Parathyroid adenoma (tissue), 2 donors: ENCODE measurements around the gene WWOX.
"Not testable (repeated sequence)": the region's sequence is repeated elsewhere in the genome, so short reads cannot be mapped to it uniquely, and the experiment has no call there.

Source experiments
- H2AFZ ChIP-seq: fragments of 300-600 bp; sonication (generic); one replicate; pipeline ENCODE4 v1.7.0; 2017; ENCODE audit warnings: antibody characterized with exemption, mild to moderate bottlenecking
- H3K27ac ChIP-seq: fragments of 300-600 bp; sonication (generic); one replicate; pipeline ENCODE4 v1.7.0; 2017
- H3K27me3 ChIP-seq: fragments of 300-600 bp; sonication (generic); one replicate; pipeline ENCODE4 v1.7.0; 2017; ENCODE audit warnings: low read length; ENCODE audit not compliant: control insufficient read depth, insufficient read depth
- H3K36me3 ChIP-seq: fragments of 300-600 bp; sonication (generic); one replicate; pipeline ENCODE4 v1.7.0; 2017; ENCODE audit warnings: low read length; ENCODE audit not compliant: control insufficient read depth, insufficient read depth
- H3K4me1 ChIP-seq: fragments of 300-600 bp; sonication (generic); one replicate; pipeline ENCODE4 v1.7.0; 2017; ENCODE audit warnings: control low read depth
- H3K4me2 ChIP-seq: fragments of 300-600 bp; sonication (generic); one replicate; pipeline ENCODE4 v1.7.0; 2017; ENCODE audit warnings: low read length
- H3K4me3 ChIP-seq: fragments of 300-600 bp; sonication (generic); one replicate; pipeline ENCODE4 v1.7.0; 2017; ENCODE audit warnings: low read depth, low read length
- H3K79me2 ChIP-seq: fragments of 300-600 bp; sonication (generic); one replicate; pipeline ENCODE4 v1.7.0; 2017; ENCODE audit warnings: control low read depth
- H3K9ac ChIP-seq: fragments of 300-600 bp; sonication (generic); one replicate; pipeline ENCODE4 v1.7.0; 2017; ENCODE audit warnings: mild to moderate bottlenecking
- H3K9me3 ChIP-seq: fragments of 300-600 bp; sonication (generic); one replicate; pipeline ENCODE4 v1.7.0; 2017; ENCODE audit warnings: low read length; ENCODE audit not compliant: control insufficient read depth
- TF ChIP-seq, protein P1 (sequence below): fragments of 300-600 bp; sonication (generic); IDR thresholded peaks from one replicate; pipeline ENCODE4 v1.7.0; 2017; ENCODE audit warnings: antibody characterized with exemption, mild to moderate bottlenecking
- donor health status: primary hyperparathyroidism.

The WWOX gene

DNA sequence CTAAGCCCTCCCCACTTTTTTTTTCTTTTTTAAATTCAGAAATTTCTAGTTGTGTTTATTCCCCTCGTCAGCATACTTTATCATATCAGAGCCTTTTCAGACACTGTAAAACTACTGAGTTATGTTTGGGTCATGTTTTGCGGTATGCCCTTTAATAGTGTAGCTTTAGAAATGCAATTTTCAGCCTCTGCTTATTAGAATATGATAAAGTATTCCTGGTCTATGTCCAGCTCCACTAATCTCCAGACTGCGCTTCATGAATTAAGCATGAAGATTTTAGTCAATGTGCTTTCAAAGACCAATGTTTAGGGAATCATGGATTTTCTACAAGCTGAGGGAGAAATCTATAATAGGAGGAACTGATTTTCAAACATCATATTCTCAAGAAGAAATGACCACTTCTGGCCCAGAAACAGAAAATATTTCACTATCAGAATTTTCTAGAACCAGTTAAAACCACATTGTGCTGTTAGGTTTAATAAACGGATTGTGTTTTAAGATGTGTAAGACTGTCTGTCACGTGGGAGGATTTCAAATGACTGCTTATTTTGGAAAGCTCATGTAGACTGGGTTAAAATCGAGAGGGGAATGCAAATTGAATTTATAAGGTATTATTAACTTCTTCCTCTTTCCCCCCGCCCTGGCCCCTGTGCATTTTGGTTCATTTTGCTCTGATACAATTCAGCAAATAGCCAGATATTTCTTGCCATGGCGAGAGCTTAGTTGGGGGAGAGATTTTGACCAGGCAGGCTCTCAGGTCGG lies 498.5 kb downstream of the WWOX start:
- Histone ChIP-seq H3K4me2 (no peak overlapping the region), H3K4me1 (peaks cover 5% of the 10 kb centered on the region), H3K9ac (no peak overlapping the region), H3K4me3 (no peak overlapping the region), H2AFZ (no peak overlapping the region), H3K36me3 (no peaks in the 10 kb centered on the region), H3K27me3 (no peaks in the 10 kb centered on the region), H3K79me2 (peaks cover 5% of the 10 kb centered on the region), H3K27ac (no peak overlapping the region), H3K9me3 (no peaks in the 10 kb centered on the region)
- TF ChIP-seq, protein P1, sequence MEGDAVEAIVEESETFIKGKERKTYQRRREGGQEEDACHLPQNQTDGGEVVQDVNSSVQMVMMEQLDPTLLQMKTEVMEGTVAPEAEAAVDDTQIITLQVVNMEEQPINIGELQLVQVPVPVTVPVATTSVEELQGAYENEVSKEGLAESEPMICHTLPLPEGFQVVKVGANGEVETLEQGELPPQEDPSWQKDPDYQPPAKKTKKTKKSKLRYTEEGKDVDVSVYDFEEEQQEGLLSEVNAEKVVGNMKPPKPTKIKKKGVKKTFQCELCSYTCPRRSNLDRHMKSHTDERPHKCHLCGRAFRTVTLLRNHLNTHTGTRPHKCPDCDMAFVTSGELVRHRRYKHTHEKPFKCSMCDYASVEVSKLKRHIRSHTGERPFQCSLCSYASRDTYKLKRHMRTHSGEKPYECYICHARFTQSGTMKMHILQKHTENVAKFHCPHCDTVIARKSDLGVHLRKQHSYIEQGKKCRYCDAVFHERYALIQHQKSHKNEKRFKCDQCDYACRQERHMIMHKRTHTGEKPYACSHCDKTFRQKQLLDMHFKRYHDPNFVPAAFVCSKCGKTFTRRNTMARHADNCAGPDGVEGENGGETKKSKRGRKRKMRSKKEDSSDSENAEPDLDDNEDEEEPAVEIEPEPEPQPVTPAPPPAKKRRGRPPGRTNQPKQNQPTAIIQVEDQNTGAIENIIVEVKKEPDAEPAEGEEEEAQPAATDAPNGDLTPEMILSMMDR, result no peak

DNA sequence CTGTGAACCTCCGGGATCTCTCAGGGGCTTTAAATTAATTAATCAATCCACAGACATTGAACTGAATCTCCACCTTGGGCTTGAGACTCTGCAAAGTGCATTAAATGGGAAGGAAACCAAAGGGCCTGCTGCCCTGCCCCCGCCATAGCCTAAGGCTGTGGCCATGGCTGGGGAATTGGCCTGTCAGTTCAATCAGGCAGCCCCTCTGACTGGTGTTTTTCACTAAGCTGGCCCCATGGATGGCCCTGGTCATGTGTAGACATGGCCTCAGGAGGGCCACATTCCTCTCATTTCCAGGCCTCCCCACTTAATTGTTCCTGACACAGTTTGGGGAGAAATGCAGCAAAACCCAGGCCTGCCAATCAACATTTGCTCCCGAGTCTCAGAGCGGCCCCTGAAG lies 499.8 kb downstream of the WWOX start:
- TF ChIP-seq, protein P1, result no peak
- Histone ChIP-seq H3K27ac (no peak overlapping the region), H3K4me1 (peaks cover 5% of the 10 kb centered on the region), H3K27me3 (no peaks in the 10 kb centered on the region), H3K9ac (no peak overlapping the region), H3K79me2 (peaks cover 5% of the 10 kb centered on the region), H3K36me3 (no peaks in the 10 kb centered on the region), H3K4me2 (no peak overlapping the region), H3K9me3 (no peaks in the 10 kb centered on the region), H3K4me3 (no peak overlapping the region), H2AFZ (no peak overlapping the region)

DNA sequence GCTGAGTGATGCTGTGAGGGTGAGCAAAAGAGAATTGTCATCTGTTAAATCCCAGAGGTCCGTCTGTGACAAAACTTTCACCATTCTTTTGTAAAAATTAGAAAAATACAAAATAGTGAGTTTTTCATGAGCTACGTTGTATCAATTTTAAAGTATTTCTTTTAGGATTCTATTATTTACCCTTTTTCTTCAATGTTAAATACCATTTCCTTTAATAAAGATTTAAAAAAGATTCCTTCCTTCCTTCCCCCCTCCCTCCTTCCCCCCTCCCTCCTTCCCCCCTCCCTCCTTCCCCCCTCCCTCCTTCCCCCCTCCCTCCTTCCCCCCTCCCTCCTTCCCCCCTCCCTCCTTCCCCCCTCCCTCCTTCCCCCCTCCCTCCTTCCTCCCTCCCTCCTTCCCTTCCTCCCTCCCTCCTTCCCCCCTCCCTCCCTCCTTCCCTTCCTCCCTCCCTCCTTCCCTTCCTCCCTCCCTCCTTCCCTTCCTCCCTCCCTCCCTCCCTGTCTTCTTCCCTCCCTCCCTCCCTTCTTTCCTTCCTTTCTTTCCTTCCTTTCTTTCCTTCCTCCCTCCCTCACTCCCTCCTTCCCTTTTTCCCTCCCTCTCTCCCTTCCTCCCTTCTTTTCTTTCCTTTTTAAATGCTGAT lies 505.1 kb downstream of the WWOX start:
- H2AFZ ChIP-seq, H3K27me3 ChIP-seq, H3K4me3 ChIP-seq, H3K27ac ChIP-seq, H3K4me2 ChIP-seq, H3K79me2 ChIP-seq, H3K36me3 ChIP-seq, H3K4me1 ChIP-seq, H3K9me3 ChIP-seq, H3K9ac ChIP-seq: not testable (repeated sequence)

DNA sequence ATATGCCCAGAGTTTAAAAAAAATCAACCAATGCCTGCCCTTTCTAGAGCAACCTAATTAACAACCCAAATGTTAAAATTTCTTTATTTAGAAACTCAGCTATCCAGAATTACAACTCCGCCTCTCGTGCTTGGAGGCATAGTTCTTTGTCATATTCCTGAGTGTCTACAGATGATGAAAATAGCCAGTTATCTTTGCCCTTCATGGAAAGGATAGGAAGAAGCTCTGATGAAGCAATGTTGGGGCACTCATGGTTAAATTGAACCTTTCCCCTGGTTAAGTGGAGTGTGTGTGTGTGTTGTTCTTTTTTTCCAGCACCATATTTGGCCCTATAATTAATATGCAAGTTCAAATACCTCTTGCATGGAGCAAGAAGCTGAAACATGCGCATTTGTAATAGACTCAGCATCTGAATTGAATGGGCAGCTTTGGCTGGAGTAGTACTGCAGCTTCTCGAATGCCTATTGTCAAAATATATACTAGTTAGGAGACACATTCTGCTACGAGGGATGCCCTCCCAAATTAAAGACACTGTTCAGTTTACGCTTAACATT lies 506.2 kb downstream of the WWOX start:
- Histone ChIP-seq H3K27me3 (no peaks in the 10 kb centered on the region), H3K4me3 (no peak overlapping the region), H3K4me2 (no peak overlapping the region), H3K9me3 (no peaks in the 10 kb centered on the region), H3K4me1 (peaks cover 16% of the 10 kb centered on the region), H3K27ac (peak overlapping the region; percentile 2), H3K79me2 (no peaks in the 10 kb centered on the region), H2AFZ (no peak overlapping the region), H3K36me3 (no peaks in the 10 kb centered on the region), H3K9ac (no peak overlapping the region)
- TF ChIP-seq, protein P1, result no peak

DNA sequence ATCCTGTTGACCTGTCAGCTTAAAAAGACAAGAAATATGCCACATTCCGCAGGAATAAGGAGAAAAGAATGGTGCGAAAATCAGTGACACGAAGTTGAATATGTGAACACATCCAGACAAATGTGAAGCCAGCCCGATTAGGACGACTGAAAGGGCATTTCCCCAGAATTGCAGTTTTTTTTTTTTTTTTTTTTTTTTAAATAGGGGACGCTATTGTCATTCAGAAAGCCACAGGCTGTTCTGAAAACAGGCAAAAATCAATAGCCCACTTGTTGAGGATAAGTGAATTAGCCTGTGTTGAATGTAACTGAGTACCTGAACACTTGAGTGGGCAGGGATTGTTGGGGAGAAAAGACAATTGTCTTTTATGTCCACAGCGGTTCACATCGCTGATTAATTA lies 507.1 kb downstream of the WWOX start:
- no peak overlapping the region for H3K9ac ChIP-seq
- no peak overlapping the region for H3K4me2 ChIP-seq
- no peaks in the 10 kb centered on the region for H3K27me3 ChIP-seq
- H3K36me3 ChIP-seq, result no peaks in the 10 kb centered on the region
- H3K27ac ChIP-seq, result peak overlapping the region; percentile 16
- peaks cover 25% of the 10 kb centered on the region for H3K4me1 ChIP-seq
- no peaks in the 10 kb centered on the region for H3K9me3 ChIP-seq
- no peak overlapping the region for H3K4me3 ChIP-seq
- TF ChIP-seq, protein P1, result no peak
- H3K79me2 ChIP-seq, result no peaks in the 10 kb centered on the region
- no peak overlapping the region for H2AFZ ChIP-seq
